ENCODE data around the gene FGF14.

DNA sequence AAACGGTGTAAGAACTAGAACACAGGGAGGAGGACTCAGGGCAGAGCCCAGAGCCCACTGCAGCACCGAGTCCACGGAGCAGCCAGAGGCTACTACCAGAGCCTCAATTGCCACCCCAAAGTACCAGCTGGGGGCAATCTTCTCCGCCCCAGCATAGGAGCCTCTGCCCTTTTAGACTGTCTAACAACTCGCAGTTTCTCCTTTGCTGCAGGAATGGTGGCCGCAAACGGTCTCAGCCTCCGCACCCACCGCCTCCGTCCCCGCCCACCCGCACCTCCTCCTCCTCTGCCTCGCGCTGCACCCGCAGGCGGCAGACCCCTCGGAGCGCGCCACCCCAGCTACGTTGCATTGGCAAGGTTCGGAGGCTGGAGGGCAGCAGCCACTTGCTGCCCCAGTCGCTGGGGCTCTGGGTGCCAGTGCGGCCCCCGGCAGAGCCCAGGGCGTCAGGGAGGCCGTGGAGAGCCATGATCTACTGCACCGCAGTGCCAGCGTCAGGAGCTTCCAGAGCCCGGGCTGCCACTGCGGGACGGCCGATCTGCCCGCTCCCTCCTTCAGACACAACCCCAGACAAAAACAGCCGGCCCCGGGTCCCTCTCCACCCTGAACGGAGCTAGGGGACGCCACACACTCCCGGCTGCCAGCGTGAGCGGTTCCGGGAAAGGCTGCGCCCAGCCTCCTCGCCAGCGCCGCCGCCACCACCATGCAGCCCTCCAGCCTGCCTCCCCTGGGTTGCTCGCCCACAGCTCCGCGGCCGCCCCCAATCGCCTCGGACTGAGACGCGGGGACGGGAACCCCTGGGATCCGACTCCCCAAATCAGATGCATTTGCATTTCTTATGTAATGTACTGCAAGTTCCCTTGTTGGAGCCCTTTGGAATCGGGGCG, 1.8 kb downstream of the FGF14 start:
- no peak for TF ChIP-seq POLR2A (IDR thresholded peaks at IDR 0.05)
- no peak for TF ChIP-seq EP300 (IDR thresholded peaks at IDR 0.05)
- TF ChIP-seq, protein P1, sequence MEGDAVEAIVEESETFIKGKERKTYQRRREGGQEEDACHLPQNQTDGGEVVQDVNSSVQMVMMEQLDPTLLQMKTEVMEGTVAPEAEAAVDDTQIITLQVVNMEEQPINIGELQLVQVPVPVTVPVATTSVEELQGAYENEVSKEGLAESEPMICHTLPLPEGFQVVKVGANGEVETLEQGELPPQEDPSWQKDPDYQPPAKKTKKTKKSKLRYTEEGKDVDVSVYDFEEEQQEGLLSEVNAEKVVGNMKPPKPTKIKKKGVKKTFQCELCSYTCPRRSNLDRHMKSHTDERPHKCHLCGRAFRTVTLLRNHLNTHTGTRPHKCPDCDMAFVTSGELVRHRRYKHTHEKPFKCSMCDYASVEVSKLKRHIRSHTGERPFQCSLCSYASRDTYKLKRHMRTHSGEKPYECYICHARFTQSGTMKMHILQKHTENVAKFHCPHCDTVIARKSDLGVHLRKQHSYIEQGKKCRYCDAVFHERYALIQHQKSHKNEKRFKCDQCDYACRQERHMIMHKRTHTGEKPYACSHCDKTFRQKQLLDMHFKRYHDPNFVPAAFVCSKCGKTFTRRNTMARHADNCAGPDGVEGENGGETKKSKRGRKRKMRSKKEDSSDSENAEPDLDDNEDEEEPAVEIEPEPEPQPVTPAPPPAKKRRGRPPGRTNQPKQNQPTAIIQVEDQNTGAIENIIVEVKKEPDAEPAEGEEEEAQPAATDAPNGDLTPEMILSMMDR (IDR thresholded peaks at IDR 0.05), result no peak
